Measurements from ENCODE around the gene RIN3.

Gene RIN3

DNA sequence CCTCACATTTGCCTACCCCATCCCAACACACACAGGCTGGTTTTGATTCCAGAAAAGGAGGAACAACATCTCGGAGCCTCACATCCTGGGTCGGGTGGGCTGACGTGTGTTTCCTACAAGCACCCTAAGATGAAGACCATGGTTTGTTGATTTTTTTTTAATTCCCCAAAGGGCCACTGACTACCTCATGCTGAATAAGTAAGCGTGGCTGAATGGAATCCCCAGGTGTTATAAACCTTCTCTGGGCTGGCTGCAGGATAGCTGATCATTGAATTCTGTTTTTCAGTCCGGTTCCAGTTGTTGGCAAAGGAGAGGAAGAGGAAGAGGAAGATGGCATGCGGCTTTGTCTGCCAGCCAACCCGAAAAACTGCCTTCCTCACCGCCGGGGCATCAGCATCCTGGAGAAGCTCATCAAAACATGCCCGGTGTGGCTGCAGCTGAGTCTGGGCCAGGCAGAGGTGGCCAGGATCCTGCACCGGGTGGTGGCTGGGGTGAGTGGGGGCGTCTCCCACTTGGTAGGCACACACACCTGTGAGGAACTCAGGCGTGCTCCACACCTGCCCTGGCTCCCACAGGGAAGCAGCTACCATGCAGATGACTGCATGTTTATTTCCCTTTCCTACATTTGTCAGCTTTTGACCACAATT, 42.0 kb downstream of the RIN3 start:
- DNase-seq (ENCODE audit: low spot score): no peak

DNA sequence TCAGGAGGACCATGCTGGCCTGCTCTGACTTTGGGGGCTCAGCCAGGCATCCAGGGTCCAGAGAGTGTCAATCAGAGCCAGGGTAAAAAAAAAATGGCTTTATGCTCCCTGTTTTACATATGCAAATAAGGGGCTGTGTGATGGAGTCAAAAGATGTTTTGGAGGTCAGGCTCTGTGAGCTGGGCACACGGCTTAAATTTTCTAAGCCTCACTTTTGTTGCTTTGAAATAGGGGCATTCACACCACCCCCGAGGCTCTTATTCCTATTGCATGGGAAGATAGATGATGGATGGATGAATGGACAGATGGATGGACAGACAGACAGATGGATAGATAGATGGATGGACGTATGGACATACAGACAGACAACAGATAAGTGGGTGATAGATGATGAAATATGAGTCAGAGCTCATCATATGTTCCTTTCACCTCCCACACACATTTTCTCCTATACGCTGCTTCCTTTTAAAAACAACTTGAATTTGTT, 42.7 kb downstream of the RIN3 start:
- no peak for DNase-seq (ENCODE audit: low spot score)

DNA sequence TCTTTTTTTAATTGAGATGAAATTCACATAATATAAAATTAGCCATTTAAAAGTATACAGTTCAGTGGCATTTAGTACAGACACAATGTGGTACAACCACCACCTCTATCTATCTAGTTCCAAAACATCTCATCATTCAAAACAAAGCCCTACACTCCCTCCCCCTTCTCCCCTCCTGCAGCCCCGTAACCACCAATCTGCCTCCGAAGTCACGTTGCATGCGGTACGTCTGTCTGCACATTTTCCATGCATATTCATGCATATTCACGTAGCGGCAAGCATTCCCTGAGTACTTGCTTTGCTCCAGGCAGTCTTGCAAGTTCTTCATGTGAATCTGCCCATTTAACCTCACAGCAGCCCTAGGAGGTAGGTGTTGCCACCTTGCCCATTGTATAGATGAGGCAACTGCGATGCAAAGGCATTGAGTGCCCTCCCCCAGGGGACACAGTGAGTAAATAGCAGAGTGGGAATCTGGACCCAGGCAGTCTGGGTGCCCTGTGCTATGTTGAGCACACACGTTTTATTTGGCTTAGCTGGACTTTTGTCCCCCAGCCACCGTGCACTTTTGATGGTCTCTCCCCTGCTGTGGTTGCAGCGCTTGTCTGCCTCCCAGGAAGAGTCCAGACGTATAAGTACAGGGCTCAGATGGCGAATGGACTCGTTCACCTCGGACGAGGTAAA, 43.4 kb downstream of the RIN3 start:
- no peak for DNase-seq (ENCODE audit: low spot score)

DNA sequence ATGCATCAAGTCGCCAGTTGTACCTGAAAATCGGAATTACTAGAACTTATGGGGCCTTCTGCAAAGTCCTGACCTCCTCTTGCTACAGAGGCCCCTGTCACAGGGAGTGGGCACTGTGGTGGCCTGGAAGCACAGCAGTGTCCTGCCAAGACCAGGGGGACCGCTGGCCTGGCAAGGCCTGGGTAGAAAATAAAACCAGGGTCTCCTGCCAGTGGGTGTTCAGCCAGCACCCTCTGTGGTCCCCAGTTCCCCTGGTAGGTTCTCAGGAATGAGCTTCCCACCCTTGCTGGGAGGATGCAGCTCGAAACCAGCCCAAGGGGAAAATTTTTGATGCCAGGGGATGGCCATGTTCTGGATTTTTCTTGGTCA, 43.9 kb downstream of the RIN3 start:
- DNase-seq (ENCODE audit: low spot score): no peak

DNA sequence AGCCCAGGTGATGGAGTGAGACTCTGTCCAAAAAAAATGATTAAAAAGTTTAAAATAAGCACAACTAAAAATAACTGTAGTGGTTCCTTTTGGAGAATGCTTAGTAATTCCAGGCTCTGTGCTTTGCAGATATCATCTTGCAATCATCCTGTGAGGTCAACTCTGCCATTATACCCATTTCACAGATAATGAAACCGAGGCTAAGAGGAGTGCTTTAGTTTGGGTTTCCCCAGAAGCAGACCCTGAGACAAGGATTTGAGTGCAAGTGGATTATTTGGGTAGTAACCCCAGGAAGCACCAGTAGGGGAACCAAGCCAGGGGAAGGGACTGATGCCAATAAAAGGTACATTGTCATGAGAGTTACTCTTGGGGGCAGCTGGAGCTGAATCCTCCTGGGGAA, 44.7 kb downstream of the RIN3 start:
- no peak for DNase-seq (ENCODE audit: low spot score)

DNA sequence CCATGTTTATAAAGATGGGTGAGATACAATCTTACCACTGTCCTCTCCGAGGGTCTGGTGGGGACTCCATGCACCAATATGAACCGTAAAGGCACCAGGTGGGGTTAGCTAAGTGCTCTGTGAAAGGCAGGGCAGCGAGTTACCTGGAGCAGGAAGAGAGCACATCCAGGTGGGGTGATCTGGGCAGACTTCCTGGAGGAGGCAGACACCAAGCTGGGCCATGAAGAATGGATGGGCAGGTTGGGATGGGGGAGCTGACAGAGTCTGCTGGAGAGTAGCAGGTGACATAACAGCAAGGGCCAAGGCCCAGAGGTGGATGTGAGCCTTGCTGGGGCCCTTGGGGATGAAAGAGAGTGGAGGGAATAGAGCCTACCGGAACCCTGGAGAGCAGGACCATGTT, 45.9 kb downstream of the RIN3 start:
- DNase-seq (ENCODE audit: low spot score): no peak

DNA sequence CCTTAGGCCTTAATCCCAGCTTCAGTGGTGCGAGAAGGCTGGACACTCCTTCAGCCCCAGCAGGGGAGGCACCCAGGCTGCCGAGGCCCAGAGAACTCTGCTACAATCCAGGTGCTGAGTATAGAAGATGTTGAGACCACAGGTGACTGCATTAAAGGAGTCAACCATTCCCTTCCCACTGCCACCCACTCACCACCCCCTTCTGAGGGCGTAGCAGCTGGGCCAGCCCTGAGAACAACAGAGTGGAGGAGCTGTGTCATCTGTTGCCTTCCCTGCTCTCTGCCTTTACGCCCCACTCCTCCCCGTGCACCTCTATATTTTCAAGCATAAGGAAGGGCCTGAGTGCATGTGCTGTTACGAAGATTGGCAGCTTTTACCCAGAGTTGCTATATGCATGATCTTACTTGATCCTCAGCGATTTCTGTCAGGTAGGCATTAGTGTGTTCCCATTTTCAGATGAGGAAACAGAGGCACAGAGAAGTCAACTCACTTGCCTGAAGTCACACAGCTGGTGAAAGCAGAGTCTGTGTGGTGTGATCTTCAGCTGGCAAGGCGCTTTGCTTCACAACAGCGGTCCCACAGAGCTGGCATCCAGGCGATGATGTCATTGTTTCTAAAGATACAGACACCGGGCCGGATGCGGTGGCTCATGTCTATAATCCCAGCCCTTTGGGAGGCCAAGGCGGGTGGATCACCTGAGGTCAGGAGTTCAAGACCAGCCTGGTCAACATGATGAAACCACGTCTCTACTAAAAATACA, 46.7 kb downstream of the RIN3 start:
- no peak for DNase-seq (ENCODE audit: low spot score)

DNA sequence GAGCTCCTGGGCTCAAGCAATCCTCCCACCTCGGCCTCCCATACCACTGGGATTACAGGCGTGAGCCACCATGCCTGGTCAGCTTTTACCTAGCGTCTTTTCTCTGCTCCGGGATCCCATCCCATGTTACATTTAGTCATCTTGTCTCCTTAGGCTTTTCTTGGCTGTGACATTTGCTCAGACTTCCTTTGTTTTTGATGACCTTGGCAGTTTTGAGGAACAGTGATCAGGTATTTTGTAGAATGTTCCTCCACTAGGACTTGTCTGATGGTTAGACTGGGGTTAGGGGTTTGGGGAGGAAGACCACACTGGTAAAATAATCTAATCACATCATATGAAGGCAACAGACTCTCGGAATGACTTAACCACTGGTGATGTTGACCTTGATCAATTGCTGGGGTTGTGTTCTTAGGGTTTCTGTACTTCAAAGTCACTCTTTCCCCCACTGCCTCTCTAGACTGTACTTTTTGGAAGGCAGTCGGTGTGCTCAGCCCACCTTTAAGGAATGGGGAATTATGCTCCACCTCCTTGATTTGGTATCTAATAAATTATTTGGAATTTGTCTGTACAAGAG, 48.4 kb downstream of the RIN3 start:
- no peak for DNase-seq (ENCODE audit: low spot score)

DNA sequence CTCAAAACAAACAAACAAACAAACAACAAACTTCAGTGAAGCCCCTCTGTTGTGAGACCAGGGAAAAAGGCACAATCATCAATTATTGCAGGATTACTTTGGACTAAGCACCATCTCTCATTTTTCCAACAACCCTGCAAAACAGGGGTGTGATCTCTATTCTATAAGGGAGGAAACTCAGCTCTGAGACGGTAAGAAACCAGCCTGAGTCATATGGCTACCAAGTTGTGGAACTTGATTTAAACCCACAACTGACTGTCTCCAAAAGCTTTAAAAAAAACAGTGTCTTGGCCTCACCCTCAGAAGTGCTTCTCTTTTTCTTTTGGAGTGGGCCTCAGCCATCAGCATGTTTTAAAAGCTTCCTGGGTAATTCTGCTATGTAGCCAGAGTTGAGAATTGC, 49.8 kb downstream of the RIN3 start:
- no peak for DNase-seq (ENCODE audit: low spot score)

DNA sequence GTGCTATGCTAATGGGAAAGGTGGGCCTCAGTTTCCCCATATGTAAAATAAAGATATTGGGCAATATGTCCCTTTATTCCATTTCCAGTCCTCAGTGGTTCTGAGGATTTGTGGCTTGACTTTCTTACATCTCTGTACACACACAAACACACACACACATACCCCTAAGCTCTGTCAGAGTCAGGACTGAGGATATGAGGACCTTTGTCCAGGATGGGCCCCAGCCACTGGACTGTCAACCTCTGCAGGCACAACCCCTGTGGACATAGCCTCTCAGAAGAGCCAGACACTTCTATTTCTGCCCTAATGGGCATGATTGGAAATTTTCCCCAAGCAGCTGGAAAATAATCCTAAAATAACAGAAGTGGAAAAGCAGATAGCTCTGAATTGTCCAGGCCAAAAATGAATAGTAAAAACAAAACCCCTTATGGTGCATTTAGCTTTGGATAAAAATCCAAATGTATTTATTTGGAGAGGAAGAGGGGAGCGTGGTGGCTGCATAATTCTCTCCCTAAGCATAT, 50.2 kb downstream of the RIN3 start:
- DNase-seq (ENCODE audit: low spot score): no peak

DNA sequence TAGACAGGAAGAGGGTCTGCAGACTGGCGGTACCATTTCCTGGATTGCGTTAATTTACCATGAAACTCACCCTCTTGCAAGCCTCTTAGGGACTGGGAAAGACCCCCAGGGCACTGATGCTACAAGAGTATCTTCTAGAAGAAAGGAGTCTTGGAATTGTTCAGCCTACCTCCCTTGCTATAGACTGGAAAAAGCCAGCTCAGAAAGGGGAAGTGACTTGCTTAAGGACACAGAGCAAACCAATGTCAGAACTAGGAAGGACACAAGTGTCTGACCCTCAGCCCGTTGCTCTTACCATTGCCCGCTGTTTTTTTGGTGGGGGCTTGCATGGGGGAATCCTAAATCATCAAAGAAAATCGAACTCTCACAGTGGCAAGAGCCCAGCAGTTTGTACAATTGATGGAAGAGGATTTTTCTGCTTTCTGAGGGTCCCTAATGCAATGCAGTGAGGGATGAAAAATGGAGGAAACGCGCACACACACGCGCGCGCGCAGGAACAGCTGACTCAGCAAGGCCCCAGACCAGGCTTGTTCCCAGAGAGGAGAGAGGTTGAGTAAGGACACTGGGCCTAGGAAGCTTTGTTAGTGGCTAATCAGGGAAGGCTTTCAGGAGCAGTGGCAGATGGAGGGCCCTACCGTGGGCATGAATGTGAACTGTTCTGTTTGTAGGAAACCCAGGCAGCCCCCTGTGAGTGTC, 50.9 kb downstream of the RIN3 start:
- no peak for DNase-seq (ENCODE audit: low spot score)

DNA sequence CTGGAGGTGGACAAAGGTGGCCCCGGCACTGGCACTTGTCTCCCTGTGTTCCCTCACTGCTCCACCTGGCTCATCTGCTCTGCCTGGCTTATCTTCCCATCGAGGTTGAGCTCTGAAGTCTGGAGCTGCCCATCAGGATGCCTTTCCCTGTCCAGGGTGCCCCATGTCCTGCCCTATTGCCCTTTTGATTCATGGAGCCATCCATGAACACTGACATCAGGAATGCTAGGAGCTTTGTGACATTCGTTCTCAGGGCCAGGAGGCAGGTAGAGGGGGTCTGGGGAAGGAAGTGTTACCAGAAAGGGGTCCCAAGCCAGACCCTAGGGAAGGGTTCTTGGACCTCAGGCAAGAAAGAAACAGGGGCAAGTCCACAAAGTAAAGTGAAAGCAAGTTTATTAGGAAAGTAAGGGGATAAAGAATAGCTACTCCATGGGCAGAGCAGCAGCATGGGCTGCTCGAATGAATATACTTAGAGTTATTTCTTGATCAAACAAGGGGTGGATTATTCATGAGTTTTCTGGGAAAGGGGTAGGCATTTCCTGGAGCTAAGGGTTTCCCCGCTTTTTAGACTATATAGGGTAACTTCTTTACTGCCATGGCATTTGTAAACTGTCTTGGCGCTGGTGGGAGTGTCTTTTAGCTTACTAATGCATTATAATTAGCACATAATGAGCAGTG, 51.6 kb downstream of the RIN3 start:
- DNase-seq (ENCODE audit: low spot score): no peak

DNA sequence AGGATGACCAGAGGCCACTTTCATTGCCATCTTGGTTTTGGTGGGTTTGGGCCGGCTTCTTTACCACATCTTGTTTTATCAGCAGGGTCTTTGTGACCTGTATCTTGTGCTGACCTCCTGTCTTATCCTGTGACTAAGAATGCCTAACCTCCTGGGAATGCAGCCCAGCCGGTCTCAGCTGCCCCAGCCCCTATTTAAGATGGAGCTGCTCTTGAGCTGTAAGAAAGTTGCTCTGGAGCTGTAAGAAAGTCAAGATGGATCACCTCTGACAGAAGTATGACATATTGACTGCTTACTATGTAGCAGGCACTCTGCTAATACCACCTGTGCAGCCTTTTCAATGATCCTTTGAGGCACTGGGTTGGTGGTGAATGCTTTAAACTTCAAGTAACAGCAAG, 52.1 kb downstream of the RIN3 start:
- DNase-seq (ENCODE audit: low spot score): no peak

DNA sequence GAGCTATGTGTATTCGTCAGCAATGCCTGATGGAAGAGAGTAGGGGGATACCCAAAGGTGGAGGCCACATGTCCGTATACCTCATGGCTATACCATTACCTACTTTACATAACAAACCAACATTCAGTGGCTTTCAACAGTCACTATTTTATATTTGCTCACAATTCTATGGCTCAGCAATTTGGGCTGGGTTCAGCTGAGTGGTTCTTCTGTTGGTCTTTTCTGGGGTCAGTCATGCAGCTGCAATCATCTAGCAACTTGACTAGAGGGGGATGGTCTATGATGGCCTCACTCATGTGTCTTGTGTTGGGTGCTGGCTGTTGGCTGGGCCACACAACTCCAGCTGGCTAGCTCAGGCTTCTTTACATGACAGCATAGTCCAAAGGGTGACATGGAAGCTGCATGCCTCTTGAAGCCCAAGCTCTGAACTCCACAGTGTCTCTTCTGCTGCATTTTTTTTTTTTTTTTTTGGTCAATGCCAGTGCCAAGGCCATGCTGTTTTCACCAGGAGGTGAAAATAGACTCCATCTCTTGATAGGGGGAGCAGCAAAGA, 53.7 kb downstream of the RIN3 start:
- DNase-seq (ENCODE audit: low spot score): no peak

DNA sequence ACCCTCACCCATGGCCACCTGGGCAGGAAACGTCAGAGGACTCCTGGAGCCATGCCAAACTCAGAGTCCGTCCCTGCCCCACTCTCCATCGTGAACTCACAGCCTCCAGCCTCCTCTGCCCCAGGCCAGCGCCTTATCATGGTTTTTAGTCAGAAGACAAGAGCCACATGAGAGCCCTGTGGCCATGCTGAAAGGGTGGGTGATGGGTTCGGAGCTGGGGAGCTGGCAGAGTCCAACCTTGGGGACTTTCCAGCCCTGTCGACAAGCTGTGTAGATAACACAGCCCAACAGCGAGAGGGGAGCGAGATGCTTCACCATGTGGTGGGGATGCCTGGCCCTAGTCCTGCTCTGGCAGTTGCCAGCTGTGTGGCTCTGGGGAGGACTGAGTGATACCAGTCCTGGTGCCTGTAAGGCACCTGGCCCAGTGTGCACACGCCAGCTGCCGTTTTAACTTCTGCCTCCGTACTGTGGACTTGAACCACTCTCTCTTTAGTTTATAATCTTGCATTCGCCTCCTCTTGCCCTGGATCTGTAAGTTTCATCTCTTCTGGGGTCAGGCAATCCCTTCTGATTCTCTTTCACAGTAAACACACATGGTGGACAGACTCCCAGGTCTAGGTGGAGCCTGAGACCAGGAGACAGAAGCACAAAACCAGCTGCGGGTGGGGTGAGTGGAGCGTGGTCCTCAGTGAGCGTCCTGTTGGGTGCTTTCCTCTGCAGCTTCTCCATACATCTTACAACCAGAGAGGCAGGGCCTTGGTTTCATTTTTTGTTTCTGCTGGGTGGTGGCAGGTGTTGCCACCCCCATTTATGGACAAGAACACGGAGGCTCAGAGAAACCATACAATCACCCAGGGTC, 55.3 kb downstream of the RIN3 start:
- no peak for DNase-seq (ENCODE audit: low spot score)

DNA sequence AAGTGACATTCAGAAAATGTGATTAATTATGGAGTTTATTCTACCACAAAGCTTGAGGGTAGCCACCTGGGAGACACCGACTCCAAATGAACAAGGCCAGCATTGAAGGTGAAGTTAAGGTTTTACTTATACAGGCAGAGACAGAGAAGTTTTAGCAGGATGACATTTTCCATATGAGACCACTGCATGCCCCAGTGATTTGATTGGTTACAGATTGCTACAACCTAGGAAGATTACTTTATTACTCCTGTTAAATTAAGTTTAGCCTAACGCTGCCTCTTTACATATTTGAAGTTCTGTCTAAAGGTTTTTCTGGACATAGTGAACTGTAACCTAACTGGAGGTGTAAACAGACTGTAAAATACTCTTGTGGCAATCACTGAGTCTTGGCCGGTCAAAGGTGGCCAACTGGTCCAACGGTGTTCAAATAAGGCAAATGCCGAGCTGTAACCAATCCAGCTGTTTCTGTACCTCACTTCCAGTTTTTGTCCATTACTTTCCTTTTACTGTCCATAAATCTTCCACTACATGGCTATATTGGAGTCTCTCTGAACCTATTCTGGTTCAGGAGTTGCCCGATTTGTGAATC, 57.2 kb downstream of the RIN3 start:
- DNase-seq (ENCODE audit: low spot score): no peak

DNA sequence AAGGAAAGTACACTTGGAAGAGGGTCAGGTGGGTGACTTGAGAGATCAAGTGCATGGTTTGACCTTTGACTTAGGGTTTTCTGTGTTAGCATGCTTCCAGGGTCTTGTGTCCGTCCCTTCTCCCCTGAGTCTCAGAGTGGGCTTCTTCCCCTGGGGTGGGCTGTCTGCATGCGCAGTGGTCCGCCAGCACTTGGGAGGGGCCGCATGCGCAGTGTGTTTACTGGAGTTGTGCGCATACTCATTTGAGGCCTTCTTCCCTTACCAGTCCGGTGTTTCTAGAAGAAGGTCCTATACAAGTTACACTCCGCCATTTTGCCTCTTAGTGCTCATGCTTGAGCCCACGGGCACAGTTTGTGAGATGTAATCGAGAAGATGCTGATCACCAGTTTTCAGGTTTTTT, 58.5 kb downstream of the RIN3 start:
- no peak for DNase-seq (ENCODE audit: low spot score)

DNA sequence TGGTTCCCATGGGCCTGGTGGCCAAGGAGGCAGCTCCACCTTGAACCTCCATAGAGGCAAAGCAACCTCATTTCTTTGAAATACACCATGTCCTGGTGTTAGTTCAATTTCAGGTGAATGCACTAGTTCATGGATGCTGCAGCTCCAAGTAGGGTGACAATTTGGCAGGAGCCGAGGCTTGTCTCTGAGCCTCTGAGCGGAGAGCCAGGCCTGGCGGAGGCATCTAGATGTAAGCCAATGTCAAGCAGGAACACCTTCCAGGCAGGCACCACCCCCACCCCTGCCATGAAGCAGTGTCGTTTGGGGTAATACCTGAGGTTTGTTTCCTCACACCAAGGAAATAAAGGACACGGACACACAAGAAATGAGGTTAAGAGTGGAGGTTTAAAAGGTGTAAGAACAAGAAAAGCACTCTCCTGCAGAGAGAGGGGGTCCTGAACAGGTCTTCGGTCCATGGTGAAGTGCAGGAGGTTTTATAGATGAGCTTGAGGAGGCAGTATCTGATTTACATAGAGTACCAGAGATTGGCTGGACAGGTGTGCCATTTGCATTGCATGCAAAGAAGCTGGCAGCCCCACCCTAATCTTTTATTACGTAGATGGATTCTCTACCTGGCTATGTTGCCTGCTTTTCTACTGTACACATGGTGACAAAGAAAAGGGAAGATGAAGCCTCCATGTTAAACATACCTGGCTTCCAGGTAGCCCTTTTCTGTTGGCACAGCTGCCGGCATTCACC, 60.3 kb downstream of the RIN3 start:
- no peak for DNase-seq (ENCODE audit: low spot score)

All from SK-N-DZ (cell line).